Activated CD8-positive, alpha-beta memory T cell treated with anti-CD3 and anti-CD28 coated beads, Interleukin-2, amount 50 U/mL, for 48 hours (primary cell): ENCODE data around the gene TUBGCP6.

Source experiments
- DNase-seq: peaks from one replicate; pipeline ENCODE4 v3.0.0-alpha.2; 2020

Gene TUBGCP6, protein sequence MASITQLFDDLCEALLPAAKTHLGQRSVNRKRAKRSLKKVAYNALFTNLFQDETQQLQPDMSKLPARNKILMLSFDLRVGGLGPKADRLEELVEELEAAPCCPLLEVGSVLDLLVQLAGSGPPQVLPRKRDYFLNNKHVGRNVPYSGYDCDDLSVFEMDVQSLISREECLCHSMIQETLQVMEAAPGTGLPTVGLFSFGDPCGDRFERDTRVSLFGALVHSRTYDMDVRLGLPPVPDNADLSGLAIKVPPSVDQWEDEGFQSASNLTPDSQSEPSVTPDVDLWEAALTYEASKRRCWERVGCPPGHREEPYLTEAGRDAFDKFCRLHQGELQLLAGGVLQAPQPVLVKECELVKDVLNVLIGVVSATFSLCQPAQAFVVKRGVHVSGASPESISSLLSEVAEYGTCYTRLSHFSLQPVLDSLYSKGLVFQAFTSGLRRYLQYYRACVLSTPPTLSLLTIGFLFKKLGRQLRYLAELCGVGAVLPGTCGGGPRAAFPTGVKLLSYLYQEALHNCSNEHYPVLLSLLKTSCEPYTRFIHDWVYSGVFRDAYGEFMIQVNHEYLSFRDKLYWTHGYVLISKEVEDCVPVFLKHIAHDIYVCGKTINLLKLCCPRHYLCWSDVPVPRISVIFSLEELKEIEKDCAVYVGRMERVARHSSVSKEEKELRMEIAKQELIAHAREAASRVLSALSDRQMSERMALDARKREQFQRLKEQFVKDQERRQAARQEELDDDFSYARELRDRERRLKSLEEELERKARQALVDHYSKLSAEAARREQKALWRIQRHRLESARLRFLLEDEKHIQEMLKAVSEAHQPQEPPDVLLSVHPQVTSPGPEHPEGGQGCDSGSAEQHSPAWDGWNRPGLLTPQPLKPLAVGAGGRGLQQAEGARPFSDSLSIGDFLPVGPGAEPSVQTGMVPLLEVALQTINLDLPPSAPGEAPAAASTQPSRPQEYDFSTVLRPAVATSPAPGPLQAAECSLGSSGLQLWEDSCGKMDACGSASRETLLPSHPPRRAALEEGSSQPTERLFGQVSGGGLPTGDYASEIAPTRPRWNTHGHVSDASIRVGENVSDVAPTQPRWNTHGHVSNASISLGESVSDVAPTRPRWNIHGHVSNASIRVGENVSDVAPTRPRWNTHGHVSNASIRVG (N-terminal part only)

DNA sequence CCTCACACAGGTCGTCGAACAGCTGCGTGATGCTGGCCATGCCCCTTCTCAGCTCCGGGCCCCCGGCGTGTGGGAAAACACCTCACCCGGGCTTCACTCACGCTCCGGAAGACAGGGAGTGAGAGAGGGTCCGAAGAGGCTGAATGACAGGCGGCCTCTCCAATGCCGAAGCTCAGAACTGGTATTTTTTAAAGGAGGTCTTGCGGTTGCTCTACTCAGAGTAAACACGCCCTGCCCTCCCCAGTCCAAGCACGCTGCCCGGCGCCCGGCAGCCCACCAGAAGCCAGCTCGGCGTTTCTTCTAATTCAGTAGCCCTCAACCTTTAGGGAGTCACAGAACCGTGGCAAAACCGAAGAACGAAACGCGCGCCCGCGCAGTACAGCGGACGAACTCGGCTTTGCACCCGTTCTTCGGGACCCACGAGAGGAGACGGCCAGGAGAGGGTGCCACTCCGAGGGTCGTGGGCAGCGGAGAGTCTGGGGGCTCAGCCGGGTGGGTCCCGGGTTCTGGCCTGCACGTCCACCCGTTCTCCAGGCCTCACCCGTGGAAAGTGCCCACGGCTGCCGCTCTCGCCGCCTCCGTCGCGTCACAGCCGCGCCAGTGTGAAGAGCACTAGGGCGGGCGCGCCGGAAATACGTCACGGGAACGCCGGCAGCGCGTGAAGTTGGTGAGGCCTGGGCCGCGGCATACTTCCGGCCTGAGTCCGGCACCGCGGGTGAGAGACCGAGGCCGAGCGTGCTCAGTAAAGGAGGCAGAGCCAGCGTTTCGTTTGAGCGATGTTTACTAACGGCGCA is at the start of gene TUBGCP6:
Gene TUBGCP6 (minus strand): TSS at position 604 of the 794 bp plus-strand sequence. CDS start 564 bp downstream, at position 40.
- DNase-seq = peak; percentile 97

DNA sequence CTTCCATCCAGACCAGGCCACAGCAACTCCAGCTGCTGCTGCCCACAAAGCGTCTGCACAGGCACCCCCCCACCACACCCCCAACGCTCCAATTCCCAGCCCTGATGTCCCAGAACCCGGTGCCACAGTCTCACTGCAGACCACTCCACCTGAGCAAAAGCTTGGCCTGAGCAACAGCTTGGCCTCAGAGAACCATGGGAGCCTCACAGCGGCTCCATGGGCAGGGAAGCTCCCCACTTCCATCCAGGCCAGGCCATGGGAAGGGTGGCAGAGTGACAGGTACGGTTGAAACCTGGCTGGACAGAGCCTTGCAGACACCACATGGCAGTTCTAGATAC is 49.5 kb upstream of the TUBGCP6 start:
- DNase-seq = no peak

DNA sequence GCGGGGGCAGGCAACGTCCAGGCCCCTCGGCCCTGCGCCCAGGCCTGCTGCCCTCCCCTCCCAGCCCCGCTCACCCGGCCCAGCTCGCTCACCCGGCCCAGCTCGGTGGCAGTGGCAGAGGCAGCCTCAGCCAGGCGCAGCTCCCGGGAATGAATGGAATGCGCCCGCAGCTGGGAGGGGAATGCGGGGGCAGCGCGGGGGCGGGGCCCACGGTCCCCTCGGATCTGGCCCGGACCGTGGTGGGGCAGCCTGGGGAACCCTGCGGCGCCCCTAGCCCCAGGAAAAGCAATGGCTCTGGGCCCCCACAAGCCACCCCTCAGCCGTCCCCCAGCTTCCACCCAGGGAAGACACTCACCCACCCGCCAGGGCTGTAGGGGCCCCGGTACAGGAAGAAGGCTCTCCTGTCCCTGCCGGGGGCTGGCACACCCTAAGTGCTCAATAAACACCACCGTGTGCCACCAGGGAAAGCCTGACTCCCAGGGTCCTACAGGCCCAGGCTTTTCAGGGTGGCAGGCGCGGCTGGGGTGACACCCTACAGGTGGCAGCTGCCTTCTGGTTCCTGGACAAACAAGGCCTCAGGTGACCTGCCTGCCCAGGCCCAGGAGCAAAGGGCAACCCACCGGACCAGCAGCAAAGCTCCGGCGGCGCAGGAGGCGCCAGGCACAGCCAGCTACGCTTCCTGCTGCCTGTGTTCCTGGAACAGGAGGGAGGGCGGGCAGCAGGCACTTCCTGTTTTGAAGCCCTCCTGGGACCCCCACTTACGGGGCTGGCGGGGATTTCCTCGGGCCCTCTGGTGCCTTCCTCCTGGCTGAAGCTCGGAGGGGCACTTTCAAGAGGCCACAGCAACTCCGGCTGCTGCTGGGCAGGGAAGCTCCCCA is 48.9 kb upstream of the TUBGCP6 start:
- no peak for DNase-seq

DNA sequence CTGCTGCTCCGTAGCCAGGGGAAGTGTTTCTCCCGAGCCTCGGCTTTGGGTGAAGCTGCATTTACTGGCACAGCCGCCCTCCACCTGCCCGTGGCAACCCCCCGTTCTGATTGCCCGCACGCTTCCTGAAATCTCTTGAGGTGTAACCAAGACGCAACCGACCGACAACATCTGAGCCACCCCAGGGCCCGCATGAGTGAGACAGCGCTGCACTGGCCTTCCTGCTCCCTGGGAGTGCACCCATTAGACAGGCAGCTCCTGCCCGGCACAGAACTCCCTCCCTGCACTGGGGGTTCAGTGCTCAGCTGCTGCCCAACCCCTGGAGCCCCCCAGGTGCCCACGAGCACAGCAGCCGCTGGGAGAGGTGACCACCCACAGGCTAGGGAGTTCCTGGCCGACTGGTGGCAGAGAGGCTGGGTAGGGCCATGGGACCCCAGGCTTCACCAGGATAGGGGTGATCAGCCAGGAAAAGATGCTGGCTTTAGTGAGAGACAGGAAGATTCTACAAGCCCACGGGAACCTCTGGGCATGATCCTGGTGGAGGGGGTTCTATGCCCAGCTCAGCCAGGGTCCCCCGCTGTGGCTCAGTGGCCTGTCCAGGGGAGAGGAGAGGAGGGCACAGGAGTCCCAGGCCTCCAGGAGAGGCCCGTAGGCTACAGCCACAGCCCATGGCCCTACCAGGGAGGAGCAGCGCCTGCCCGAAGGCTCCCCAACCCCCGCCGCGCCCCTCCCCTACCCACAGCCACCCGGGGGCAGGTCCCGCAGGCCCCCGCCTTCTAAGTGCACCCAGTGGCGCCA is 48.0 kb upstream of the TUBGCP6 start:
- DNase-seq = no peak

DNA sequence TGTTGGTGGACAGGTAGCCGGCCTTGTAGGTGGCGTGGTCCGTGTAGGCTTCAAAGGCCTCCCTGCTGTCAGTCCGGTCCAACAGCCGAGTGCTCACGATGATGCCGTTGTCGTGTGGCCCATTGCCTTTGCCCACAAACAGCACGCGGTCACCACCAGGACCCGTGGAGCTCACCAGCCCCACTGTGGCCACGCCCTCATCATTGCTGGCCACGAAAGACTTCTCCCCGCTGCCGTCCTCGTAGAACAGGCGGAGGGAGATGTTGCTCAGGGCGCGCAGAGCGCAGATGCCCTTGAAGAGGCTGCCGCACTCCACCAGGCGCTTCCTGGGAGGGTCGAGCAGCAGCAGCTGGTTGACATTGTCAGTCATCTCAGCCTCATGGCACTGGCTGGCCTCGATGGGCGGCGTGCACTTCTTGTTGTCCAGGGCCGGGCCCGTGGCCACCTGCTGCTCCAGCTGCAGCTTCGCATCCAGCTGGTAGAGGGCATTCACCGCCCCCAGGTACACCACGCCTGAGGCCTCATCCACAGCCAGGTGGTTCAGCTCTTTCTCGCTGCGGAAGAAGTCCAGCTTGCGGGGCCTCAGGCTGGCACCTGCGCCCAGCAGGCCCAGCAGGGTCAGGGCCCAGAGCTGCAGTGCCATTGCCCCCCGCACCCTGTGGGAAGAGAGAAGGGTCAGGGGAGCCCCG is 45.3 kb upstream of the TUBGCP6 start:
- no peak for DNase-seq

DNA sequence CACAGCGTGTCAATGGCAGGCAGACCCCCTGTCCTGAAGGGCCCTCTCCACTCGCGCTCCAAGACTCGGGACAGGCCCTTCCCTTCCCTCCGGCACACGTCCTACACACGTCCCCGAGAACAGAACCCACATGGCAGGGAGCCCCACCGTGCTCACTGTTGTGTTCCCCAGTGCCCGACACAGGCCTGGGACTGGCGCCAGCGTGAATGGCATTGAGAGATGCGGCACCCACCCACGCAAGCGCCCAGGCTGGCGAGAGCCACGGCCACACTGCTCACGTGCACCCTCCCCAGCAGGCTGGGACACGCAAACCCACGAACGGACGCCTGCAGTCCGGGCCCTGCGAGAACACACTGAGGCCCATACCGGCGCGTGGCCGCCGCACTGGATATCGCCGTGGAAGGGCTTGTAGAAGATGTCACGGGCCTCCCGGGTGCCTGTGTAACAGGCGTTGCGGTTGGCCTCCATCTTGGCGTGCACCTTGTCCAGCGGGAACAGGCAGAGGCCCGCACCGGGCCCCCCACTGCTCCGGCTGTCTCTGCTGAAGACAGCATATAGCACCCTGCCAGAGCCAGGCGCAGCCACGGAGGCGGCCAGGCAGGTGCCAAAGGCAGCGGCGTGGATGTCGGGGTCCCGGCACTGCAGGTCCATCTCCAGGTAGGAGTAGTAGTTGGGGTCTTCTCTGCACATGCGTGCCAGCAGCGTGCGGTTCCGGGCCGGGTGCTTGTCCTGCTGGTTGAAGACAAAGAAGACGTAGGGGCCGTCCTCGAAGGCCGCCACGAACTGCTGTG is 44.5 kb upstream of the TUBGCP6 start:
- no peak for DNase-seq

DNA sequence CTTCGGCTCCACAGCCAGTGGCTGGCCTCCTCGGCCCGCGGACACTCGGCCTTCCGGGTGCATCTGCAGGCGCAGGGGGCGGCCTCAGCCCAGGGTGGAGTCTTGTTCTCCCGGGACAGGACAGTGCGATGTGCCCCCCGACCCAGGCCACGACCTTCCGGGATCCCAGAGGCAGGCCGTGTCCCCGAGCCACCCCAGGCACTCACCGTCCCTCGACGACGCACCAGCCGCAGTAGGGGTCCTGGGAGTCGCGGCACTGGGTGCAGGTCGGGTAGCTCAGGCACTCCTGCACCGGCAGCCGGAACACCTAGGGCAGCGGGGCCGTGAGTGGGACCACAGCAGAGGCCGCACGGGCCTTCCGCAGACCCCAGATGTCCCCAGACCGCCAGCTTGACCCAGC is 42.9 kb upstream of the TUBGCP6 start:
- no peak for DNase-seq

DNA sequence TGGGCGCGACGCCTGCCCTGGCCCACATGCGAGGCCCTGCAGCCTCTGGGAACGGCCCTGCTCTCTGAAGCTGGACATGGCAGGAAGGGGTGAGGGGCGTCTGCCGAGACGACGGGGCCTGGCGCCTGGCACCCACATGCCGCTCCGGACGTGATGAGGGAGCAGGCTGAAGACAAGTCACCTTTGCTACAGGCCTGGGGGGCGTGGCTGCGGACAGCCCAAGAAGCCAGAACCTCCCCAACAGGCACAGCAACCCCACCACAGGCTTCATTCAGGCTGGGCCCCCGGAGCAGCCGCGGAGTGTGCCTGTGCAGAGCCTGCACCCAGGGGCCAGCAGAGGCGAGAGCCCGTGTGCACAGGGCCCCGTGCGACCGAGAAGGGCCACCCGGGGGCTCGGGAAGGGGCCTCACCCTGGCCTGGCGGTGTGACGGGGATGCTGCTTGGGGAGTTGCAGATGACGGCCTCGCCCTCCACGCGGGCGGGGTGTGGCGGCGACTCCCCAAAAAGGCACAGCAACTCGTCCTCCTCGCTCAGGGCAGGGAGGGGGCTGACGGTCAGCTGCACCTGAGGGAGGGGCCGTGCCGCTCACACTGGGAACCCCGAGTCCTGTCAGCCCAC is 42.0 kb upstream of the TUBGCP6 start:
- DNase-seq = no peak

DNA sequence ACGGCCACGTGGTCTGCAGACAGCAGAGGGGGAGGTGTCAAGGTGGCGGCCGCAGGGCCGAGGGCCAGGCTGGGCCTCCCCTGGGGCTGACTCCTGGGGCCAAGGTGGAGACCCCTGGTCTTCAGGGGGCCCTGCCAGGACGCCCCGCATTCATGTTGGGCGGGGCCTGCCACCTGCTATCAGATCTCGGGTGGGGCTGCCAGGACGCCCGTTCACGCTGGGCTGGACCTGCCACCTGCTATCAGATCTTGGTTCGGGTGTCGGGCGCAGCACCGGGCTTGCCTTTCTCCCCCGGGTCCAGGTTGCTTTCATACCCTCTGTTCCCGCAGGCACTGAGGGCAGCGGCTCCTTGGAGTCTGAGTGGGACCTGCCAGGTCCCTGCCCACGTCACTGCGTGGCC is 41.5 kb upstream of the TUBGCP6 start:
- DNase-seq = no peak

DNA sequence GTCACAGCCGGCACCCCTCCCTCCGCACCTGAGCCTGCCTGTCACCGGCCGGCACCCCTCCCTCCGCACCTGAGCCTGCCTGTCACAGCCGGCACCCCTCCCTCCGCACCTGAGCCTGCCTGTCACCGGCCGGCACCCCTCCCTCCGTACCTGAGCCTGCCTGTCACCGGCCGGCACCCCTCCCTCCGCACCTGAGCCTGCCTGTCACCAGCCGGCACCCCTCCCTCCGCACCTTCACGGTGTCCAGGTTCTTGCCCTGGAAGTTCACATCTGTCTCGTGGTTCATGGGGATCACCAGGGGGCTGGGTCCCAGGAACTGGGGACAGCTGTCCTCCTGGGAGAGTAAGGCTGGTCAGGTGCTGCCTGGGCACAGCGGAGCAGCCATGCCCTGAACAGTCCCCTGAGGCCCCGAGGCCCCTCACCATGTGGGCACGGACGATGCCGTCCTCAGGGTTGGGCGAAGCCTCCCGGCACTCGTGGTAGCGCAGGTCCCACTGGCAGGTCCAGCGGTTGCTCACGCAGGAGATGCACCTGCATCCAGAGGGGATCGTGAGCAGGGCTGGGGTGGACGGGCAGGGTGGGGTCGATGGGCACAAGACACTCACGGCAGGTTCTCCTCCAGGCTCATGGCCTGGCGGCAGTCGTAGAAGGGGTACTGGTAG is 40.9 kb upstream of the TUBGCP6 start:
- no peak for DNase-seq

DNA sequence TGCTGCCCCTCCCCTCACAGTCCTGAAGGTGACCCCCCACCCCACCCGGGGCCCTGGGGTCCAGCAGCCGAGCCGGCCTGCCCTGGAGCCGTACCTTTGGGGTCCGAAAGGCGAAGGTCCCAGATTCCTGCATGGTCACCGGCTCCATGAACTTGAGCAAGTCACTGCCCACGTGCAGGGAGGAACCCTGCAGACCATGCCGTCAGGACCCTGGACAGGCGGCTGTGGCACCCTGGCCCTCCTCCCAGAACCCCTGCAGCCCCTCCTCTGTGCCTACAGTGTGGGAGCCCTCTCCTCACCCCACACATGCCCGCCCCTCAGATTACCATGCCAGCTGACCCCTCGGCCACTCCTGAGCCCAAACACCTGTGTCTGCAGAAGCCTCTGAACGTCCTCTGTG is 39.7 kb upstream of the TUBGCP6 start:
- no peak for DNase-seq

DNA sequence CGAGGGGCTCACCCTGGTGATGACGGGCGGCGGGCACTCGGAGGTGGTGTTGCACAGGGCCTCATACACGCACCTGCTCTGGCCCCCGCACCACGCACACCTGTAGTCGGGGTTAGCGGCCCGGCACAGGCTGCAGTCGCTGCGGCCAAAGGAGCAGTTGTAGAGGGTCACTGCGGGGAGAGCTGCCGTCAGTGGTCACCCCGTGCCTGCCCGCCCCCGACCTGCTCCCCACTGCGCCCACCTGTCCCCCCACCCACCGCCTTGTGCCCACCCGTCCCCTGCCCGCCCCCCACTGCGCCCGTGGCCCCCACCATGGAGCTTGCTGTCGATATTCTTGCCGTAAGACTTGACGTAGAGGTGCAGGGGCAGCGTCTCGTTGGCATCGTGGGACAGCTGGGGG is 39.0 kb upstream of the TUBGCP6 start:
- no peak for DNase-seq

DNA sequence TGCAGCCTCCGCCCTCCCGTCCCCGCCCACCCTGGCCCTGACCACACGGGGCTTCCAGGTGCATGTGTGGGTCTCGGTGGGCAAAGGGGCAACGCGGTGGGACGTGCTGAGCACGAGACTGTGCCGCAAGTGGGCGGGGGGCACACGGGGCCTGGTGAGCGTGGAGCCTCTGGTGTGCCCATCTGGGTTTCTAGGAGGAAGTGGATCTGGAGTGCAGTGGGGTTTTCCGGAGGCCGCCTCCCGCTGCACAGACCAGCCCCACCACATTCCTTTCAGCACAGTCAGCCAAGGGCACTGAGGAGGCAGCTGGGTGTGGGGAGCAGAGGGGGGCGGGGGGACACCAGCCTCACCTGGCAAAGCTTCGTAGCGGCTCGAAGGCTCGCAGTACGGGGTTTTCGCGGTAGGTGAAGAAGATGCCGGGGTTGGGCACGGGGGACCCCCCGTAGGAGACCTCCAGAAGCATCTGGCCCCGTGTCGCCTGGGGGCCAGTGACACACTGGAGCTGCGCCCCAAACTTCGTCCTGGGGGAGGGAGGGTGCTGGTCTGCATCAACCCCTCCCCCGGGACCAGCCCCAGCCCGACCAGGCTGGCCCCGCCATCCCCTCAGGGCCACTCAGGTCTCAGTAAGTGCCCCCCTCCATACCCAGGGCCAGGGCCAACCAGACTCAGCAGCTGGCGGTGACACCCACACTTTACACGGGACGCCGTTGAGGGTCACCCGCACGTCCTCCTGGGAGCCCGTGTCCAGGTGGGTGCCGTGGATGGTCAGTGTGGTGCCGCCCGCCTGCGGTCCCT is 37.7 kb upstream of the TUBGCP6 start:
- DNase-seq = no peak

DNA sequence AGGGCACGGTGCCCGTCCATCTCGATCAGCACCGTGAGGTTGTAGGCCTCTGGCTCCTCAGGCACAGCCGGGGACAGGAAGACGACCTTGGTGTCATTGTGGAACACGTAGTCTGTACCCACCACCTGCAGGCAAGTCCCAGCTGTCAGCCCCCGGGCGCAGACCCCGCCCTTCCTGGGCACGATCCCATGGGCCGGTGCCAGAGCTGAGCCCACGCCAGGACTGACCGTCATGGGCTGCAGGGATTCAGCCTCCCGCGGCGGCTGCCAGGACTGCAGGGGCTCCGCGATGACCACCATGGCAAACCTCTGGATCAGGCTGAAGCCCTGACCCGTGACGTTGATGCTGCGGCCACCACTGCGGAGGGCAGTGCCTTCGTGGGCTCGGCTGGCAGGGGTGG is 37.1 kb upstream of the TUBGCP6 start:
- no peak for DNase-seq

DNA sequence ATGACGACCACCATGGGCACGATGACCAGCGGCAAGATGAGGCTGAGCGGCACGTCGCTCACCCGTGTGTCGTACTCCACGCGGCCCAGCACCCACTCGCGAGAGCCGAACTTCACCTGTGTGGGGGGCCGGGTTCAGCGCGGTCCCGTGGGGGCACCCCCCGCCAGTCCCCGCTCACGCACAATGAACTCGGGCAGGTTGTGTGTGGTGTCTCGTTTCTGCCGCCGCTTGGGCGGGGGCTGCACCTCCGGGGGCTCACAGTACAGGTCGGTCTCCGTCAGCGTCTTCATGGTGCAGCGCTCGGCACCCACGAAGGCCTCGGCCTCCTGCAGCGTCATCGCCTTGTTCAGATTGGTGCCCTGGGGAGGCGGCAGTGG is 36.5 kb upstream of the TUBGCP6 start:
- no peak for DNase-seq

DNA sequence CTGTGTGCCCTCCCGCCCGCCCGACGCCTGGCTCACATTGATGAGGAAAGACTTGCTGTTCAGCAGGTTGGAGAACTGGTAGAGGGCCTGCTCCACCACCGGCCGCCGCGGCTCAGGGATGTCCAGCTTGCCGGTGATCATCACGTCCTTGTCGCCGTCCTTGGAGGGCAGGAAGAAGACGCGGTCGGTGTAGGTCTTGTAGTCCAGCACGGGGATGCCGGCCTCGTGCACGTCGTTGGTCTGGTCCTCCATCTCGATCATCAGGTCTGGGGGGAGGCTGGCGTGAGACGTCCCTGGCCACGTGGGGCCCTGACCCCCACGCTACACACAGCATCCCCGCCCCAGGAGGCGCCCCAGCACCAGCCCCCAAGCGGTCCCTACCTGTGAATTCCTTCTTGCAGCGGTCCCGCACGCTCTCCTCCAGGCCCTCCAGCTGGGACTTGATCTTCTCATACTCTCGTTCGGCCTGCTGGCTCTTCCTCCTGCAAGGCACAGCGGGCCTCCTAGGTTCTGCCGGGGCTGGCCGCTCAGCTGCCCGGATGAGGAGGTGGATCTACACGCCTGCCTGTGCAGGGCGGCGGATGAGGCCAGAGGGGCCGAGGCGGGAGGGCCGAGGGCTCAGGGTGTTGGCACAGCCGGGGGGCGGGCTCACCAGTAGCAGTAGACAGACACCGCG is 36.0 kb upstream of the TUBGCP6 start:
- DNase-seq = no peak
